Small intestine (tissue), 16 donors: ENCODE measurements around the gene LRRIQ1. TPM values are rescaled to one million over a fixed set of nuclear protein-coding genes. Genes with fewer than 3 reads are reported as not detected.
A peak's percentile ranks its signal among the peaks of the same experiment; 100 is the strongest.

Experiments used
- DNase-seq, 2 donors: peaks; one replicate each; pipeline versions ENCODE4 v3.0.0 to v3.0.0-alpha.2; 2013
- FAIRE-seq: peaks from 2 replicates; lab custom pipeline; 2012; peaks lifted over from hg19 to GRCh38; lab: Jason Lieb, UNC
- H3K27ac ChIP-seq, 3 donors: one replicate each; pipeline ENCODE4 v1.5.1; 2013; ENCODE audit warnings: low read length in 2 of 3, mild to moderate bottlenecking in 2 of 3, control low read depth in 1 of 3, inconsistent platforms in 1 of 3, low read depth in 1 of 3, moderate library complexity in 1 of 3
- H3K27me3 ChIP-seq, 3 donors: one replicate each; pipeline ENCODE4 v1.6.1; 2013; ENCODE audit warnings: low read length in 3 of 3, inconsistent platforms in 1 of 3; ENCODE audit not compliant: control insufficient read depth in 3 of 3, insufficient read depth in 3 of 3
- H3K36me3 ChIP-seq, 3 donors: one replicate each; pipeline ENCODE4 v1.6.1; 2013; ENCODE audit warnings: low read length in 3 of 3, inconsistent platforms in 1 of 3, low read depth in 1 of 3, mild to moderate bottlenecking in 1 of 3, moderate library complexity in 1 of 3; ENCODE audit not compliant: control insufficient read depth in 3 of 3, insufficient read depth in 2 of 3
- H3K4me1 ChIP-seq, 3 donors: one replicate each; pipeline ENCODE4 v1.6.1; 2013; ENCODE audit warnings: low read length in 2 of 3, inconsistent platforms in 1 of 3, low read depth in 1 of 3, mild to moderate bottlenecking in 1 of 3, moderate library complexity in 1 of 3; ENCODE audit not compliant: control insufficient read depth in 3 of 3, insufficient read depth in 2 of 3
- H3K4me3 ChIP-seq, 3 donors: one replicate each; pipeline ENCODE4 v1.5.1; 2013; ENCODE audit warnings: low read length in 3 of 3, control low read depth in 1 of 3, inconsistent platforms in 1 of 3, low read depth in 1 of 3, mild to moderate bottlenecking in 1 of 3, moderate library complexity in 1 of 3
- H3K9me3 ChIP-seq, 2 donors: one replicate each; pipeline ENCODE4 v1.6.1; 2013; ENCODE audit warnings: low read depth in 1 of 2, low read length in 1 of 2; ENCODE audit not compliant: control insufficient read depth in 2 of 2, insufficient read depth in 1 of 2
- WGBS, 3 donors: extraction: QIAGEN DNeasy Blood & Tissue Kit; methylation state at CpG; one replicate each; pipeline ENCODE4 v1.1.7; 2013; 5-methylcytosine and 5-hydroxymethylcytosine counted together
- long read RNA-seq, 10 donors: transcript quantifications; one replicate each; lab custom pipeline, GENCODE V29; 2026
- polyA plus RNA-seq, 4 donors: library from polyadenylated mRNA; stranded (reverse) in 3 of 4; unstranded in 1 of 4; fragments of 200-250 nt in 3 of 4; fragments of 120-200 nt in 1 of 4; gene quantifications; one replicate each; pipeline versions ENCODE4 v1.2.1 to v1.2.3, GENCODE V29; 2013
- donor health status: healthy with polysubstance abuse.
- donor health status: control.
- donor health status: control.
- donor health status: Bipolar disorder and iron deficiency.
- donor health status: healthy.

The LRRIQ1 gene, protein sequence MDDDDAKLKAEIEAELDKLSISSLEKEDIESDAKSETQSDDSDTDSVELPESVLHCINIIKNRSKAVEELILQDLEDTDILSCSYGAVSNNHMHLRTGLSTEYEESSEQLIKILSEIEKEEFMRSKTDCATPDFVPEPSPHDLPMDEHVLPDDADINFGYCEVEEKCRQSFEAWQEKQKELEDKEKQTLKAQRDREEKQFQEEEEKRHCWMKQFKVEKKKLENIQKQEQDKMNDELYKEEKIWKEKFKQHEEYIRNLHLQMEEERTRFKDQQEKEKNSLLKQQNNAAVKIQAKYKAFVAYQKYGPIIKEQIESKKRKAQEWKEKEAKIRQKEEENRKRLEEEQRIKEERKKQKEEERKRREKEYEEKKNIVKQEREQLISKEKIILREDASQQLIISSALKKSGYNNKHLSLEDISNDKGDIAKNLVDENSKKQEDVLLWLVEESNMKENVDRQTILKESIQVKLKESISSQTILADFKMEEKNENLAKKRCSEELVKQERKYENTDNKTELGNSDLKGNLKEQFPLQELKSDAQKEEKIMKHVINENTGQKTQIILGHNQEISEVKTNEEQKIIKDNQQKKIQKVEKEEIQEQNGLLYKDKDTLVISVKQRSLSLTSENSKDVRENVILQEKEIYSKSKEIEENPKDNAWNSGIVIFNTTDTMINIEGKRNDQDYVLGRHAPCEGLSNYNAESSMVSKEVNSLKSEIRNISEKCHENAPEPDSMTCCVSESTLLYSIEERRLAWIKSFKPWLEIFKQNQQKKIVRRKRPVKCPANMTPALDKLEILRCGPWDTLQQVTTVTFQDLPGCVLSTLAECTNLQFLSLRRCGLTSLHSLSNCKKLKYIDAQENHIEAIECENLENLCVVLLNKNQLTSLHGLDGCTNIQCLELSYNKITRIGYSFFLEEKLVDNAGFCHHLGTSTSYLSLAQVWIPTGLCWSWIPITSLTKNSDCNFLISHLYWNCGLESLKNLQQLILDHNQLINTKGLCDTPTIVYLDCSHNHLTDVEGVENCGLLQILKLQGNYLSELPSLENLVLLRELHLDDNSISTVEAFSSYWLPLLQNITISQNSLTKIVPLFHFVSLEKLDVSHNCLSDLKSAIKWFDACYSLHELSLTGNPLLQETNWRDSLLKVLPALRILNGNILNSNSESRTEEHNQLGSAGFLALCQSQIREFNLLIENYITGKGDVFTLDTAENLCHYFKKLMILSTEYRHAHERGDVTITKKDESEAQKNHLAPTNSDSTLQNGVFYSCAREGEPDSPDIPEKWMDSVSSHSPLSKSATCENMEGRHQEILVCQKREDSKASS (N-terminal part only)
- polyA plus RNA-seq: under 1 TPM in 2 of 4 donors, not detected in 2; 0.09 to 0.22 TPM
- long read RNA-seq, donor 1: 0 reads
- long read RNA-seq, donor 2: 0 reads
- long read RNA-seq, donor 3: 0 reads
- long read RNA-seq, donor 4: 0 reads
- long read RNA-seq, donor 5: 0 reads
- long read RNA-seq, donor 6, partial matches to known transcripts: 0 of 1 reads
- long read RNA-seq, donor 6, other reads (novel, unspliced or antisense): 0 of 1 reads
- long read RNA-seq, donor 7: 0 reads
- long read RNA-seq, donor 8: 0 reads
- long read RNA-seq, donor 9: 0 reads
- long read RNA-seq, donor 10: 0 reads

DNA sequence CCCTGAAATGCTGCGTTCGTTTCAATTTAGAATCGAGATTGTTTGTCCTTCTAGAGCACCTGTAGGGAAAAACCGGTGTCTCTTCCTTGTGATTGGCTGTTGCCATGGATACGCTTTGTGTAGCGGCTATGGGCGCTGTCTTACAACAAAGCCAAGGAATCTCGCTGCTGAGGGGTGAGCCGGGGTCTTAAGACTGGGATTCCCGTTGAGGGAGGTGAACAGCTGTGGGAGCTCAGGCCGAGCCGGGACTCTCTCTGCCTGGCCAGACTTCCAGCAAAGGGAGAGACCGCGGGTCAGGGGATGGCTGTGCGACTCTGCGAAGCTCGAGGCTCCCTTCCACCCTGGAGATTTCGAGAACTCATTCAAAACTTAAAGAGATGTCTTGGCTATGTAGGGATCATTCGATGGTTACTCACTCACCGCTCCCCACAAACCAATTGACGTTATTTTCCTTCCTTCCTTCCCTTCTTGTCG lies at the start of gene LRRIQ1, which contains the start of gene TSPAN19:
LRRIQ1 (plus strand) TSS at position 118 of the 474 bp plus-strand sequence. CDS start 1,826 bp downstream, outside the sequence.
TSPAN19 (minus strand) TSS at position 44 of the 474 bp plus-strand sequence. CDS start 6,331 bp downstream, outside the sequence.
- no peaks in the 10 kb centered on the region for H3K9me3 ChIP-seq
- 2 to 3% (median 2%) methylated on average over 22 of the region's 22 CpGs for WGBS, 3 donors
- no peaks in the 10 kb centered on the region for H3K4me1 ChIP-seq
- H3K27ac ChIP-seq: no peak within 1 kb of the TSS
- peak; percentile 56 to 76 for DNase-seq
- no peak for FAIRE-seq
- peak within 1 kb of the TSS in 2 of 3 donors; percentile 16 to 49 for H3K4me3 ChIP-seq
- H3K36me3 ChIP-seq: no peaks in the 10 kb centered on the region
- H3K27me3 ChIP-seq: peaks cover 0 to 2% (median 0%) of the 10 kb centered on the region in 3 donors

DNA sequence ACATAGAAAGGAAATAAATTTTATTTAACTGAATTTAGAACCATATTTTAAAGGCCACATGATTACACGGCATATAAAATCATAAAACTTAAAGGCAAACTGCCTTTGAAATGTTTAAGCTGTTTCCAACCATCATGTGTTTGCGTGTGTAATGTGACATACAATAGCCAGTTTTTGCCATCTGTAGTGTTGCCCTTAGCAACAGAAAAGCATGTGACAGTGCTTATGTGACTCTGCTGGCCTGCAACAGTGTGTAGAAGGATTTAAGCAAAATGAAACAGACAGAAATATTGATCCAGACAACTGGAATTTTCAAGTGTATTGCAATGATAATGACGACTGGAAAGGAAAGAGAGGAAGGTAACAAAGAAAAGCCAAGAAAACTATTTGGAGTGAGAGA lies 49.6 kb upstream of the LRRIQ1 start:
- WGBS, 3 donors: 21 to 37% (median 25%) methylated on average over 3 of the region's 3 CpGs

DNA sequence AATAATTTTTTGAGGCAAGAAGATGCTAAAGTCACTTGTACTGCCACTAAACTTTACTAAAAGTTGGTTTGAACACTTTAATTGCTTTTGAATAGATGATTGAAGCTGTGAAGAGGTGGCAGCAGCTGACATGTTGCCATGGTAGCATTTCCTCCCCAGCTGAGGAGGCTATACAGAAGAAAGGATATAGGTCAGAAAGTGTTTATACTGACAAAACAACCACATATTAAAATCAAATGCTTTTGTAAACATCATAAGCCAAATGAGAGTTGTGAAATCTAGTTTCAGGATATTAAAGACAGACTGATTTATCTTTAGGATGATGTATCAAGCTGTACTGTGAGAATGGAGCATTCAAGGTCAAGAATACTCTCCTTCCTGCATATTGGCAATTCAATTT lies 41.7 kb upstream of the LRRIQ1 start:
- no peaks in the 10 kb centered on the region for H3K27me3 ChIP-seq
- H3K36me3 ChIP-seq: no peaks in the 10 kb centered on the region
- H3K27ac ChIP-seq: no peak overlapping the region
- no peak for DNase-seq
- no peaks in the 10 kb centered on the region for H3K4me1 ChIP-seq
- H3K9me3 ChIP-seq: no peaks in the 10 kb centered on the region
- no peak for FAIRE-seq
- H3K4me3 ChIP-seq: no peak overlapping the region

More for the DNA sequence above, 49.6 kb upstream of the LRRIQ1 start:
- Histone ChIP-seq H3K36me3 (no peaks in the 10 kb centered on the region), H3K4me3 (no peak overlapping the region), H3K27ac (no peak overlapping the region), H3K9me3 (no peaks in the 10 kb centered on the region), H3K27me3 (no peaks in the 10 kb centered on the region), H3K4me1 (no peaks in the 10 kb centered on the region)
- no peak for FAIRE-seq
- peak in 1 of 2 donors; percentile 2 for DNase-seq

DNA sequence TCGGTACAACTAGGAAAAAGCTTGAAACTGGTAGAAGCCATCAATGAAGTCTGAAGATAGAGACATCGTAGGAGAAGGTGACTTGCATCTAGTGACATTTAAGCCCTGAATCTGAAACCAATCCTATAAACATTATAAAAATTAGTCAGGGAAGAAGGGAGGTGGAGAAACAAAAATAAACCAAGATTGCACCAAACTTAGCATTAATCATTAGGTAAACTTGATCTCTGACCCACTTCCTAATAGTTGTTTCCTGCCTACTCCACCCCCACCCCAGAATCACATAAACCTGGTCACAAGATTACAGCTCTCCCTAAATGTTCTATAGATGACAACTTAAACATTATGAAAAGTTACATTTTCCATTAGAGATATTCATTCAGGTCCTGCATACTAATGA lies 40.5 kb upstream of the LRRIQ1 start:
- no peak overlapping the region for H3K4me3 ChIP-seq
- no peak overlapping the region for H3K27ac ChIP-seq
- H3K36me3 ChIP-seq: no peaks in the 10 kb centered on the region
- H3K9me3 ChIP-seq: no peaks in the 10 kb centered on the region
- H3K4me1 ChIP-seq: no peaks in the 10 kb centered on the region
- WGBS, 3 donors: 41 to 53% (median 53%) methylated on average over 2 of the region's 2 CpGs
- FAIRE-seq: no peak
- no peak for DNase-seq
- no peaks in the 10 kb centered on the region for H3K27me3 ChIP-seq

DNA sequence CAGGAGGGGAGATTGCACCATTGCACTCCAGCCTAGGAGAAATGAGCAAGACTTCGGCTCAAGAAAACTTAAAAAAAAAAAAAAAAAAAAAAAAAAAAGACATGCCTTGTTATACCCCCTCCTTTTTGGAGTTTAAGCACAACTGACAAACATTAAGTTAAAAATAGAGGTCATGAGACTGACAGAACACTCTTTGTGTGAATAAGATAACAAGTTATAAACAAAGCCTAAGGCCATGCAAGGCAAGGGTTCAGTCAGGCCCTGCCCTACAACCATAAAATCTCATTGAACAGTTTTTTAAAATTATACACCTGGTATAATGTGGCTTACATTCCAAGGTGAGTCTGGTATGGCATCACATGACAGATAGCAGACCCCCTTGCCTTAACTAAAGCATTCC lies 39.4 kb upstream of the LRRIQ1 start:
- Histone ChIP-seq H3K4me3 (no peak overlapping the region), H3K36me3 (no peaks in the 10 kb centered on the region), H3K27me3 (no peaks in the 10 kb centered on the region), H3K4me1 (no peaks in the 10 kb centered on the region), H3K27ac (no peak overlapping the region), H3K9me3 (no peaks in the 10 kb centered on the region)
- no peak for FAIRE-seq
- 27 to 61% (median 40%) methylated on average over 1 of the region's 1 CpG for WGBS, 3 donors
- peak in 1 of 2 donors; percentile 2 for DNase-seq

- Histone ChIP-seq H3K4me3 (no peak overlapping the region), H3K36me3 (no peaks in the 10 kb centered on the region), H3K27ac (no peak overlapping the region), H3K4me1 (no peaks in the 10 kb centered on the region), H3K27me3 (no peaks in the 10 kb centered on the region), H3K9me3 (no peaks in the 10 kb centered on the region)
- DNase-seq: no peak
- no peak for FAIRE-seq
Measured at GRCh38 chr12:84998341-84998740, 37.8 kb upstream of the LRRIQ1 start.

- H3K27me3 ChIP-seq: no peaks in the 10 kb centered on the region
- no peaks in the 10 kb centered on the region for H3K4me1 ChIP-seq
- DNase-seq (no peak), FAIRE-seq (no peak)
- WGBS, 3 donors: 61 to 83% (median 70%) methylated on average over 2 of the region's 2 CpGs
- H3K27ac ChIP-seq: no peak overlapping the region
- H3K9me3 ChIP-seq: no peaks in the 10 kb centered on the region
- H3K4me3 ChIP-seq: no peak overlapping the region
- no peaks in the 10 kb centered on the region for H3K36me3 ChIP-seq
Measured at GRCh38 chr12:85000729-85001128, 35.4 kb upstream of the LRRIQ1 start.
